Fibroblast of pulmonary artery (primary cell): ENCODE data around the gene FAM53B.

Experiments used
- DNase-seq: peaks from one replicate; pipeline ENCODE4 v3.0.0-alpha.2; 2010; ENCODE audit warnings: low read depth
- H3K4me3 ChIP-seq: replicated peaks from 2 replicates; pipeline ENCODE4 v1.5.1; 2011; ENCODE audit warnings: low read depth, mild to moderate bottlenecking, control low read depth, low read length, moderate library complexity
- CTCF ChIP-seq: IDR thresholded peaks from 2 replicates; pipeline ENCODE4 v1.5.1; 2011; ENCODE audit warnings: mild to moderate bottlenecking, control low read depth, low read length, inconsistent platforms; ENCODE audit errors: missing control alignments

The FAM53B gene

DNA sequence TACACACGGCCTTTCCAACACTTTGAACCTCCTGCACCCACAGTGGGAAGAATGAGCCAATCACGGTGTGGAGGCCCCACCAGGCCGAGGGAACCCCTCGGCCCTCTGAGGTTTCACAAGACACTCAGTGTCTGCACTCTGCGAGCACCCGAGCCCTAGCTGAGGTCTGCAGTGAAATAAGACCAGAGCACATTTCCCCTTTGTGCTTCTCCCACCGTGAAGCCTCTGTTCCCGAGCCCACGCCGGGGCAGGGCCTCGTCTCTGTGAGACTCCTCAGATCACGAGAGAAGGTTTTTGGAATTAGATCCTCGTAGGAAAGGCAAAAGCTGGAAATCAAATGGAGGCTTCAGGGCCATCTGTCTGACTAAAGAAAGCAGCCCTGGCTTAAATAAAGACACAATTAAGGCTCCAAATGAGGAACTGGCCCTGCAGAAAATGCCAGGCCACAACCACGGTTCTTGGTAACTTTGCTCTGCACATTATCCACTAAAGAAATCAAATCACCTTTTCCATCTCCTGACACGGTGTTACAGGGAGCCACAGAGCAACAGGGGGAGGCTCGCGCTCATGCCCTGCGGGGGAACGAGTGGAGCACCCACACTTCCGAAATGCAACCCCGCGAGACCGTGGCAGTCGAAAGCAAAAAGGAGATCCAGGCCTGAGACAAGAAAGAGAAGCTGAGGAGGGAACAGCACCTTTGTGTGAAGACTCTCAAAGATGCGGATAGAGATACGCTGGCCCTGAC lies 43.7 kb downstream of the FAM53B start:
- TF ChIP-seq CTCF, result no peak
- DNase-seq, result no peak
- no peak overlapping the region for H3K4me3 ChIP-seq

GRCh38 chr10:124699471-124700292 lies 44.5 kb downstream of the FAM53B start:
- H3K4me3 ChIP-seq, result no peak overlapping the region
- no peak for TF ChIP-seq CTCF
- no peak for DNase-seq

GRCh38 chr10:124698545-124699469 lies 45.4 kb downstream of the FAM53B start:
- no peak overlapping the region for H3K4me3 ChIP-seq
- DNase-seq, result no peak
- no peak for TF ChIP-seq CTCF

DNA sequence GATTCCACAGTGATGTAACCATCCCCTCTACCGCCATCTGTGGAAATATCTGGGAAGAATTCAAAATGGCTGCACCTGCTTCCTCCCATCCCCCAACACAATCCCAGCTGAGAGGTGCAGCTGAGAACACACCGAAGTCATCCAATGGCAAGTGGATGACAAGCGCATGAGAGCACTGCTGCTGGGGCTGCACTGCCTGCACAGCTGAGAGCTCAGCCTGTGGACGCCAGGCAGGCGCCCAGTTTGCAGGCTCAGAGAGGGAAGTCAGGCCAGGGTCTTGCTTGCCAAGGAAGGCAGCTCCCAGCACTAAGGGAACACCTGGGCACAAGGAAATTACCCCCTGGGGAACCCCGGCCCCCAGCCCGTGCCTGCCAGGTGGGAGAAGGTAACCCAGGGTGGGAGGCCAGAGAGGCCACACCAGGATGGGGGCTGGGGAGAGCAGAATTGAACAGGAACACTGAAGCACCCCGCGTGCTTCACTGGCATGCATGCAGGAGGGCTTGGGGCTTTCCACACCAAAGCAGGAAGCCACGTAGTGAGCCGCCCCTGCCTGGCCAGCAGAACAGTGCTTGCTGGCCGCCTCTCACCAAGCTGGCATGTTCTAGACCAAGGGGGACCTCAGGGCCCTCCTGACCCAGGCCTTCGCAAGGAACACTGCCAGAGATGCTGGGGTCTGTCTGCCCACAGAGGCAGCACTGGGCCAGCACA lies 46.2 kb downstream of the FAM53B start:
- TF ChIP-seq CTCF, result no peak
- no peak overlapping the region for H3K4me3 ChIP-seq
- no peak for DNase-seq

- no peak overlapping the region for H3K4me3 ChIP-seq
- TF ChIP-seq CTCF, result no peak
- DNase-seq, result no peak
These were observed 46.7 kb downstream of the FAM53B start for GRCh38 chr10:124697443-124697836.
